HG03354 (cell line): ENCODE results near the gene ORAI3.

Experiments used
- ATAC-seq: cut with Tn5 transposase; IDR thresholded peaks from one replicate; pipeline ENCODE4 v1.9.1; 2021; ENCODE audit warnings: mild to moderate bottlenecking; ENCODE audit not compliant: unreplicated experiment, poor library complexity, severe bottlenecking

ORAI3 gene

GRCh38 chr16:31002250-31002700 lies 53.4 kb downstream of the ORAI3 start:
- ATAC-seq: no peak

- no peak for ATAC-seq
Observed at GRCh38 chr16:31002862-31003341, 54.0 kb downstream of the ORAI3 start.

GRCh38 chr16:31003744-31004143 lies 54.9 kb downstream of the ORAI3 start:
- ATAC-seq: no peak
